Smooth muscle cell of the brain vasculature (primary cell): ENCODE data around the gene MT1HL1.
"Not testable (repeated sequence)": the region's sequence is repeated elsewhere in the genome, so short reads cannot be mapped to it uniquely, and the experiment has no call there.

Source experiments
- DNase-seq: peaks from one replicate; pipeline ENCODE4 v3.0.0-alpha.2; 2012; ENCODE audit warnings: low read depth, low spot score

Gene MT1HL1

GRCh38 chr1:236978740-236979139, 25.5 kb downstream of the MT1HL1 start:
- no peak for DNase-seq

- no peak for DNase-seq
These were observed 28.8 kb downstream of the MT1HL1 start for GRCh38 chr1:236975461-236975860.

- not testable (repeated sequence) for DNase-seq
These were observed 30.2 kb downstream of the MT1HL1 start for GRCh38 chr1:236974025-236974424.

- no peak for DNase-seq
These were observed 37.6 kb downstream of the MT1HL1 start for GRCh38 chr1:236966636-236967035.

- no peak for DNase-seq
These were observed 40.3 kb downstream of the MT1HL1 start for GRCh38 chr1:236963920-236964319.

- no peak for DNase-seq
These were observed 45.1 kb downstream of the MT1HL1 start for GRCh38 chr1:236959112-236959511.

- no peak for DNase-seq
These were observed 47.0 kb downstream of the MT1HL1 start for GRCh38 chr1:236957235-236957634.
